GM19455 (cell line): ENCODE data around the gene MYO19.
"Not testable (repeated sequence)": the region's sequence is repeated elsewhere in the genome, so short reads cannot be mapped to it uniquely, and the experiment has no call there.

ENCODE experiments used
- ATAC-seq: cut with Tn5 transposase; IDR thresholded peaks from one replicate; pipeline ENCODE4 v1.9.1; 2021; ENCODE audit not compliant: unreplicated experiment

MYO19 gene

GRCh38 chr17:36532435-36532975, 2.2 kb downstream of the MYO19 start:
- no peak for ATAC-seq

GRCh38 chr17:36529121-36529520, 5.5 kb downstream of the MYO19 start:
- ATAC-seq: no peak

- ATAC-seq: no peak
Observed at GRCh38 chr17:36527621-36528250, 6.9 kb downstream of the MYO19 start.

- no peak for ATAC-seq
Observed at GRCh38 chr17:36525888-36526287, 8.8 kb downstream of the MYO19 start.

- ATAC-seq: no peak
Observed at GRCh38 chr17:36525113-36525512, 9.6 kb downstream of the MYO19 start.

GRCh38 chr17:36524428-36524876, 10.2 kb downstream of the MYO19 start:
- no peak for ATAC-seq

GRCh38 chr17:36523113-36523512, 11.6 kb downstream of the MYO19 start:
- ATAC-seq: no peak

GRCh38 chr17:36515837-36516236, 18.8 kb downstream of the MYO19 start:
- ATAC-seq: no peak

- ATAC-seq: no peak
Observed at GRCh38 chr17:36514856-36515255, 19.8 kb downstream of the MYO19 start.

GRCh38 chr17:36512641-36513040, 22.0 kb downstream of the MYO19 start:
- ATAC-seq: no peak

GRCh38 chr17:36511216-36511615, 23.5 kb downstream of the MYO19 start:
- no peak for ATAC-seq

GRCh38 chr17:36510636-36511035, 24.0 kb downstream of the MYO19 start:
- ATAC-seq: no peak

GRCh38 chr17:36509272-36509985, 25.2 kb downstream of the MYO19 start:
- ATAC-seq: no peak

- ATAC-seq: not testable (repeated sequence)
Observed at GRCh38 chr17:36508439-36508838, 26.2 kb downstream of the MYO19 start.

GRCh38 chr17:36507266-36507665, 27.4 kb downstream of the MYO19 start:
- ATAC-seq: no peak

GRCh38 chr17:36506831-36507230, 27.8 kb downstream of the MYO19 start:
- no peak for ATAC-seq

GRCh38 chr17:36506249-36506826, 28.3 kb downstream of the MYO19 start:
- no peak for ATAC-seq

- no peak for ATAC-seq
Observed at GRCh38 chr17:36505171-36505570, 29.5 kb downstream of the MYO19 start.

- no peak for ATAC-seq
Observed at GRCh38 chr17:36504156-36504545, 30.5 kb downstream of the MYO19 start.

- ATAC-seq: no peak
Observed at GRCh38 chr17:36503456-36504155, 31.1 kb downstream of the MYO19 start.

- ATAC-seq: no peak
Observed at GRCh38 chr17:36501963-36502362, 32.7 kb downstream of the MYO19 start.
